ENCODE data around the gene CAMK2D.

Gene CAMK2D

GRCh38 chr4:113419631-113420030, 341.9 kb downstream of the CAMK2D start:
- DNase-seq = no peak

- DNase-seq = no peak
Measured at GRCh38 chr4:113411496-113411938, 350.0 kb downstream of the CAMK2D start.

- no peak for DNase-seq
Measured at GRCh38 chr4:113410686-113411085, 350.9 kb downstream of the CAMK2D start.

GRCh38 chr4:113409181-113409580, 352.4 kb downstream of the CAMK2D start:
- no peak for DNase-seq

GRCh38 chr4:113407409-113407808, 354.1 kb downstream of the CAMK2D start:
- no peak for DNase-seq

- no peak for DNase-seq
Measured at GRCh38 chr4:113406723-113407016, 354.9 kb downstream of the CAMK2D start.

- DNase-seq = no peak
Measured at GRCh38 chr4:113405874-113406722, 355.4 kb downstream of the CAMK2D start.

- no peak for DNase-seq
Measured at GRCh38 chr4:113404841-113405240, 356.7 kb downstream of the CAMK2D start.

GRCh38 chr4:113404167-113404571, 357.4 kb downstream of the CAMK2D start:
- no peak for DNase-seq
